Hypothalamus (tissue), 51 donors: Measurements from ENCODE around the gene EFNA2.

Experiments used
- DNase-seq, 51 donors: peaks; one replicate each; lab custom pipeline; 2025; lab: John Stamatoyannopoulos, UW

EFNA2 gene

GRCh38 chr19:1340681-1341469 is 55.2 kb downstream of the EFNA2 start:
- no peak for DNase-seq

- no peak for DNase-seq
Observed at GRCh38 chr19:1343041-1343440, 57.4 kb downstream of the EFNA2 start.

GRCh38 chr19:1349211-1349610 is 63.5 kb downstream of the EFNA2 start:
- no peak for DNase-seq

GRCh38 chr19:1350867-1351266 is 65.2 kb downstream of the EFNA2 start:
- DNase-seq, result no peak
